OCI-LY1 (cell line): ENCODE data around the gene WSCD2.

ENCODE experiments used
- H2AFZ ChIP-seq: fragments of 200-600 bp; sonication (generic), shearing (Covaris generic); 2 replicates; pipeline ENCODE4 v1.6.0; 2014; ENCODE audit warnings: antibody characterized with exemption, mild to moderate bottlenecking, low read length
- H3F3A ChIP-seq: fragments of 200-600 bp; sonication (generic), shearing (Covaris generic); 2 replicates; pipeline ENCODE4 v1.6.0; 2014; ENCODE audit warnings: mild to moderate bottlenecking, antibody characterized with exemption, low read length, moderate library complexity; ENCODE audit not compliant: insufficient read depth
- H3K27ac ChIP-seq: fragments of 200-600 bp; sonication (generic); 2 replicates; pipeline ENCODE4 v1.5.1; 2014; ENCODE audit warnings: low read length, mixed run types, mild to moderate bottlenecking, low read depth; ENCODE audit not compliant: poor library complexity, severe bottlenecking
- H3K27me3 ChIP-seq: fragments of 200-600 bp; sonication (generic); 2 replicates; pipeline ENCODE4 v1.6.0; 2014; ENCODE audit warnings: antibody characterized with exemption, mild to moderate bottlenecking, low read length, moderate library complexity; ENCODE audit not compliant: insufficient read depth
- H3K36me3 ChIP-seq: fragments of 200-600 bp; sonication (generic); 2 replicates; pipeline ENCODE4 v1.6.1; 2014; ENCODE audit warnings: mild to moderate bottlenecking, antibody characterized with exemption, low read length, moderate library complexity, mixed read lengths; ENCODE audit not compliant: insufficient read depth
- H3K4me1 ChIP-seq: fragments of 200-600 bp; sonication (generic); 2 replicates; pipeline ENCODE4 v1.5.1; 2014; ENCODE audit warnings: mild to moderate bottlenecking, low read length, moderate library complexity; ENCODE audit not compliant: insufficient read depth, severe bottlenecking
- H3K4me2 ChIP-seq: fragments of 200-600 bp; sonication (generic), shearing (Covaris generic); 2 replicates; pipeline ENCODE4 v1.6.1; 2014; ENCODE audit warnings: low read length
- H3K4me3 ChIP-seq: fragments of 200-600 bp; sonication (generic); 2 replicates; pipeline ENCODE4 v1.5.1; 2014; ENCODE audit warnings: low read length, low read depth, mild to moderate bottlenecking, mixed read lengths; ENCODE audit not compliant: poor library complexity, severe bottlenecking
- H3K79me2 ChIP-seq: fragments of 200-600 bp; shearing (Covaris generic); 2 replicates; pipeline ENCODE4 v1.6.1; 2016; ENCODE audit warnings: mixed run types, low read length, mixed read lengths; ENCODE audit not compliant: insufficient read depth
- H3K9ac ChIP-seq: fragments of 200-600 bp; sonication (generic), shearing (Covaris generic); 2 replicates; pipeline ENCODE4 v1.6.1; 2014; ENCODE audit warnings: mild to moderate bottlenecking, low read length, mixed read lengths
- H3K9me2 ChIP-seq: fragments of 200-600 bp; sonication (generic), shearing (Covaris generic); 2 replicates; pipeline ENCODE4 v1.6.1; 2014; ENCODE audit warnings: low read depth, mild to moderate bottlenecking, low read length, mixed read lengths
- H3K9me3 ChIP-seq: fragments of 200-600 bp; shearing (Covaris generic); 2 replicates; pipeline ENCODE4 v1.6.1; 2014; ENCODE audit warnings: low read length, mixed read lengths
- H4K20me1 ChIP-seq: fragments of 200-600 bp; sonication (generic), shearing (Covaris generic); 2 replicates; pipeline ENCODE4 v1.6.0; 2016; ENCODE audit warnings: mild to moderate bottlenecking, low read length; ENCODE audit not compliant: insufficient read depth
- CTCF ChIP-seq: fragments of 200-600 bp; sonication (generic), shearing (Covaris generic); IDR thresholded peaks from 2 replicates; pipeline ENCODE4 v1.5.1; 2017; ENCODE audit warnings: mild to moderate bottlenecking, antibody characterized with exemption, low read length, moderate library complexity, mixed read lengths
- EZH2 ChIP-seq: fragments of 200-600 bp; sonication (generic), shearing (Covaris generic); IDR thresholded peaks from 2 replicates; pipeline ENCODE4 v1.8.0; 2017; ENCODE audit warnings: borderline replicate concordance, mixed run types, mild to moderate bottlenecking, antibody characterized with exemption, low read length, moderate library complexity, mixed read lengths

Gene WSCD2

DNA sequence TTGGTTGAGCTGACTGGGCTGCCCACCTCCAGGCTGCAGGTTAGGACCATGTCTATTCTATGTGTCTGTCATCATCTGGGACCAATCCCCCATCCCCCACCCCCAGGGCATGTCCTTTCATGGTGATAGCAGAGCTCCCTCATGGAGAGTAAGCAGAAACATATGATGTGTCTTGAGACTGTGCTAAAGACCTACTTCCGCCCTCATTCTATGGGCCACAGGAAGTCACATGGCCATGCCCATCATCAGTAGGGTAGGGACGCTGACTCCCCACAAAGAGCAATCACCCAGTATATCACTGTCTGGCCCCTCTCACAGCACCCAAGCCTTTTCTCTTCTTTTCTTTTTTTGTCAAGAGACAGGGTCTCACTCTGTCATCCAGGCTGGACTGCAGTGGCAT, 110.3 kb downstream of the WSCD2 start:
- Histone ChIP-seq H3F3A (no peaks in the 10 kb centered on the region), H3K36me3 (no peaks in the 10 kb centered on the region), H2AFZ (no peak overlapping the region), H4K20me1 (no peaks in the 10 kb centered on the region), H3K27ac (no peak overlapping the region), H3K4me1 (no peaks in the 10 kb centered on the region), H3K9me2 (no peaks in the 10 kb centered on the region), H3K9me3 (no peaks in the 10 kb centered on the region), H3K4me2 (no peak overlapping the region), H3K27me3 (no peaks in the 10 kb centered on the region), H3K79me2 (no peaks in the 10 kb centered on the region), H3K4me3 (no peak overlapping the region), H3K9ac (no peak overlapping the region)
- TF ChIP-seq EZH2 = no peak

GRCh38 chr12:108240027-108240785, 111.1 kb downstream of the WSCD2 start:
- TF ChIP-seq EZH2 = no peak
- no peak for TF ChIP-seq CTCF
- Histone ChIP-seq H3K4me3 (no peak overlapping the region), H4K20me1 (no peaks in the 10 kb centered on the region), H3F3A (no peaks in the 10 kb centered on the region), H3K4me1 (no peaks in the 10 kb centered on the region), H3K9me3 (no peaks in the 10 kb centered on the region), H3K9ac (no peak overlapping the region), H2AFZ (no peak overlapping the region), H3K36me3 (no peaks in the 10 kb centered on the region), H3K79me2 (no peaks in the 10 kb centered on the region), H3K27ac (no peak overlapping the region), H3K9me2 (no peaks in the 10 kb centered on the region), H3K27me3 (no peaks in the 10 kb centered on the region), H3K4me2 (no peak overlapping the region)

DNA sequence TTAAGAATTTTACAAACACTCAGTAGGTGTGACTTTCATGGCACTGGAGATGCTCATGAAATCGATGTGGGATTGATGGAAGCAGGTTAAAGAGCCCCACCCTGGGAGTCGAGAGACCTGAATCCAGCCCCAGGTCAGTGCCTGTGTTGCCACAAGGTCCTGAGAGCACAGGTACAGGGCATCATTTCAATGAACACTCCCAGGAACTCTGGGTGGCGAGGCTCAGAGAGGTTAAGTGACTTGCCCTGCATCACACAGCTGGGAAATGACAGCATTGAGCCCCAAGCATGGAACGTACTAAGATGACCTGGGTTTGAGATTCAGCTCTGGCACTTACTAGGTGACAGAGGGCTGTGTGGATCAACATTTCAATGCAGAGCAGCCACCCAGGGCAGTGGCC, 111.8 kb downstream of the WSCD2 start:
- TF ChIP-seq EZH2 (no peak), CTCF (no peak)
- Histone ChIP-seq H3K4me2 (no peak overlapping the region), H3K27me3 (no peaks in the 10 kb centered on the region), H2AFZ (no peak overlapping the region), H3K9ac (no peak overlapping the region), H3K4me3 (no peak overlapping the region), H3F3A (no peaks in the 10 kb centered on the region), H3K79me2 (no peaks in the 10 kb centered on the region), H4K20me1 (no peaks in the 10 kb centered on the region), H3K9me3 (no peaks in the 10 kb centered on the region), H3K27ac (no peak overlapping the region), H3K4me1 (no peaks in the 10 kb centered on the region), H3K36me3 (no peaks in the 10 kb centered on the region), H3K9me2 (no peaks in the 10 kb centered on the region)
